NK-92 treated with Interleukin-12 subunit alpha and Interleukin-12 subunit beta, amount 100 ng/mL, for 24 hours (cell line): ENCODE data around the gene CYTH2.
A peak's percentile ranks its signal among the peaks of the same experiment; 100 is the strongest.
"Not testable (repeated sequence)": the region's sequence is repeated elsewhere in the genome, so short reads cannot be mapped to it uniquely, and the experiment has no call there.

Source experiments
- DNase-seq: peaks from one replicate; lab custom pipeline; 2025; lab: John Stamatoyannopoulos, UW

Gene CYTH2

GRCh38 chr19:48477698-48478338, 8.6 kb downstream of the CYTH2 start:
- no peak for DNase-seq

GRCh38 chr19:48478339-48479256, 9.4 kb downstream of the CYTH2 start:
- DNase-seq: no peak

- no peak for DNase-seq
Observed at GRCh38 chr19:48479686-48480085, 10.5 kb downstream of the CYTH2 start.

GRCh38 chr19:48480183-48480557, 11.0 kb downstream of the CYTH2 start:
- no peak for DNase-seq

- no peak for DNase-seq
Observed at GRCh38 chr19:48480558-48481500, 11.7 kb downstream of the CYTH2 start.

- DNase-seq: no peak
Observed at GRCh38 chr19:48481846-48482639, 12.9 kb downstream of the CYTH2 start.

- DNase-seq: no peak
Observed at GRCh38 chr19:48483301-48483700, 14.1 kb downstream of the CYTH2 start.

- no peak for DNase-seq
Observed at GRCh38 chr19:48484247-48484893, 15.2 kb downstream of the CYTH2 start.

- no peak for DNase-seq
Observed at GRCh38 chr19:48484931-48485612, 15.9 kb downstream of the CYTH2 start.

GRCh38 chr19:48486706-48487105, 17.5 kb downstream of the CYTH2 start:
- not testable (repeated sequence) for DNase-seq

GRCh38 chr19:48487544-48487943, 18.4 kb downstream of the CYTH2 start:
- DNase-seq: no peak

- DNase-seq: no peak
Observed at GRCh38 chr19:48487948-48488347, 18.8 kb downstream of the CYTH2 start.

- not testable (repeated sequence) for DNase-seq
Observed at GRCh38 chr19:48488478-48488877, 19.3 kb downstream of the CYTH2 start.

- DNase-seq: peak; percentile 15
Observed at GRCh38 chr19:48489608-48490216, 20.5 kb downstream of the CYTH2 start.

- DNase-seq: no peak
Observed at GRCh38 chr19:48490981-48491792, 22.0 kb downstream of the CYTH2 start.

- no peak for DNase-seq
Observed at GRCh38 chr19:48491793-48492123, 22.6 kb downstream of the CYTH2 start.

GRCh38 chr19:48492925-48493717, 24.0 kb downstream of the CYTH2 start:
- DNase-seq: peak; percentile 32

GRCh38 chr19:48493718-48494401, 24.7 kb downstream of the CYTH2 start:
- DNase-seq: no peak
